SHP77 (cell line): ENCODE data around the gene PGGHG.
"Not testable (repeated sequence)": the region's sequence is repeated elsewhere in the genome, so short reads cannot be mapped to it uniquely, and the experiment has no call there.

Experiments
- DNase-seq, 2 experiments: peaks; one replicate each; lab custom pipeline; 2025; lab: John Stamatoyannopoulos, UW

The PGGHG gene

GRCh38 chr11:297586-298405, 8.9 kb downstream of the PGGHG start:
- DNase-seq, result no peak

GRCh38 chr11:298406-299065, 9.6 kb downstream of the PGGHG start:
- DNase-seq, result no peak

GRCh38 chr11:299081-299891, 10.4 kb downstream of the PGGHG start, which contains the start of gene IFITM5:
Gene IFITM5, minus strand, starts transcription at chr11:299526. Its CDS starts 36 bp downstream, at chr11:299490.
- no peak for DNase-seq

GRCh38 chr11:299951-300735, 11.2 kb downstream of the PGGHG start:
- DNase-seq, result no peak

- DNase-seq, result no peak
Measured at GRCh38 chr11:303363-303762, 14.4 kb downstream of the PGGHG start.

- no peak for DNase-seq
Measured at GRCh38 chr11:304061-304506, 15.2 kb downstream of the PGGHG start.

- no peak for DNase-seq
Measured at GRCh38 chr11:304915-305843, 16.3 kb downstream of the PGGHG start.

GRCh38 chr11:305844-306211, 16.9 kb downstream of the PGGHG start:
- no peak for DNase-seq

- DNase-seq, result no peak
Measured at GRCh38 chr11:306645-307371, 17.9 kb downstream of the PGGHG start.

GRCh38 chr11:307766-308708, 19.1 kb downstream of the PGGHG start, which contains the start of gene IFITM2:
Gene IFITM2, plus strand, starts transcription at chr11:307816. Its CDS starts 377 bp downstream, at chr11:308193.
- DNase-seq, result not testable (repeated sequence)

GRCh38 chr11:308740-309665, 20.1 kb downstream of the PGGHG start:
- DNase-seq, result not testable (repeated sequence)

GRCh38 chr11:309979-310572, 21.1 kb downstream of the PGGHG start:
- DNase-seq, result not testable (repeated sequence)

- DNase-seq, result not testable (repeated sequence)
Measured at GRCh38 chr11:311013-311748, 22.3 kb downstream of the PGGHG start.

GRCh38 chr11:312092-312816, 23.3 kb downstream of the PGGHG start:
- no peak for DNase-seq

GRCh38 chr11:313304-313786, 24.4 kb downstream of the PGGHG start:
- DNase-seq, result no peak
